PFSK-1 (cell line): ENCODE results near the gene DGKZ. TPM values are rescaled to one million over a fixed set of nuclear protein-coding genes. Genes with fewer than 3 reads are reported as not detected.
A peak's percentile ranks its signal among the peaks of the same experiment; 100 is the strongest.

Experiments
- FOXP2 ChIP-seq: optimal IDR thresholded peaks from 2 replicates; pipeline ENCODE3; 2011; ENCODE audit warnings: borderline replicate concordance, control low read depth, inconsistent platforms; ENCODE audit not compliant: insufficient read depth; ENCODE audit errors: extremely low read length, extremely low read depth
- POLR2AphosphoS5 ChIP-seq: IDR thresholded peaks from 2 replicates; pipeline ENCODE4 v1.6.1; 2012; ENCODE audit warnings: low read depth, mild to moderate bottlenecking, control low read depth, low read length, moderate library complexity
- SIN3A ChIP-seq: IDR thresholded peaks from 2 replicates; pipeline ENCODE4 v1.6.1; 2012; ENCODE audit warnings: mild to moderate bottlenecking, low read length, moderate library complexity, borderline replicate concordance; ENCODE audit not compliant: insufficient read depth
- TAF1 ChIP-seq: IDR thresholded peaks from 2 replicates; pipeline ENCODE4 v1.6.1; 2012; ENCODE audit warnings: low read length, control low read depth, borderline replicate concordance; ENCODE audit not compliant: insufficient read depth
- polyA plus RNA-seq: library from polyadenylated mRNA; unstranded; fragments of >200 nt; gene quantifications from one replicate; pipeline ENCODE4 v1.2.1, GENCODE V29; 2012; ENCODE audit warnings: low read depth, missing spikeins; ENCODE audit not compliant: insufficient read length
- TF ChIP-seq, protein P1 (sequence below), 2 experiments: IDR thresholded peaks; 2 replicates each; pipeline versions ENCODE4 v1.6.1 to v1.8.0; 2011 to 2012; ENCODE audit warnings: low read depth in 2 of 2, low read length in 2 of 2, control low read depth in 1 of 2, inconsistent platforms in 1 of 2, mild to moderate bottlenecking in 1 of 2, moderate library complexity in 1 of 2; ENCODE audit not compliant: insufficient read depth in 1 of 2

The DGKZ gene, protein sequence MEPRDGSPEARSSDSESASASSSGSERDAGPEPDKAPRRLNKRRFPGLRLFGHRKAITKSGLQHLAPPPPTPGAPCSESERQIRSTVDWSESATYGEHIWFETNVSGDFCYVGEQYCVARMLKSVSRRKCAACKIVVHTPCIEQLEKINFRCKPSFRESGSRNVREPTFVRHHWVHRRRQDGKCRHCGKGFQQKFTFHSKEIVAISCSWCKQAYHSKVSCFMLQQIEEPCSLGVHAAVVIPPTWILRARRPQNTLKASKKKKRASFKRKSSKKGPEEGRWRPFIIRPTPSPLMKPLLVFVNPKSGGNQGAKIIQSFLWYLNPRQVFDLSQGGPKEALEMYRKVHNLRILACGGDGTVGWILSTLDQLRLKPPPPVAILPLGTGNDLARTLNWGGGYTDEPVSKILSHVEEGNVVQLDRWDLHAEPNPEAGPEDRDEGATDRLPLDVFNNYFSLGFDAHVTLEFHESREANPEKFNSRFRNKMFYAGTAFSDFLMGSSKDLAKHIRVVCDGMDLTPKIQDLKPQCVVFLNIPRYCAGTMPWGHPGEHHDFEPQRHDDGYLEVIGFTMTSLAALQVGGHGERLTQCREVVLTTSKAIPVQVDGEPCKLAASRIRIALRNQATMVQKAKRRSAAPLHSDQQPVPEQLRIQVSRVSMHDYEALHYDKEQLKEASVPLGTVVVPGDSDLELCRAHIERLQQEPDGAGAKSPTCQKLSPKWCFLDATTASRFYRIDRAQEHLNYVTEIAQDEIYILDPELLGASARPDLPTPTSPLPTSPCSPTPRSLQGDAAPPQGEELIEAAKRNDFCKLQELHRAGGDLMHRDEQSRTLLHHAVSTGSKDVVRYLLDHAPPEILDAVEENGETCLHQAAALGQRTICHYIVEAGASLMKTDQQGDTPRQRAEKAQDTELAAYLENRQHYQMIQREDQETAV
- 128 TPM for polyA plus RNA-seq

DNA sequence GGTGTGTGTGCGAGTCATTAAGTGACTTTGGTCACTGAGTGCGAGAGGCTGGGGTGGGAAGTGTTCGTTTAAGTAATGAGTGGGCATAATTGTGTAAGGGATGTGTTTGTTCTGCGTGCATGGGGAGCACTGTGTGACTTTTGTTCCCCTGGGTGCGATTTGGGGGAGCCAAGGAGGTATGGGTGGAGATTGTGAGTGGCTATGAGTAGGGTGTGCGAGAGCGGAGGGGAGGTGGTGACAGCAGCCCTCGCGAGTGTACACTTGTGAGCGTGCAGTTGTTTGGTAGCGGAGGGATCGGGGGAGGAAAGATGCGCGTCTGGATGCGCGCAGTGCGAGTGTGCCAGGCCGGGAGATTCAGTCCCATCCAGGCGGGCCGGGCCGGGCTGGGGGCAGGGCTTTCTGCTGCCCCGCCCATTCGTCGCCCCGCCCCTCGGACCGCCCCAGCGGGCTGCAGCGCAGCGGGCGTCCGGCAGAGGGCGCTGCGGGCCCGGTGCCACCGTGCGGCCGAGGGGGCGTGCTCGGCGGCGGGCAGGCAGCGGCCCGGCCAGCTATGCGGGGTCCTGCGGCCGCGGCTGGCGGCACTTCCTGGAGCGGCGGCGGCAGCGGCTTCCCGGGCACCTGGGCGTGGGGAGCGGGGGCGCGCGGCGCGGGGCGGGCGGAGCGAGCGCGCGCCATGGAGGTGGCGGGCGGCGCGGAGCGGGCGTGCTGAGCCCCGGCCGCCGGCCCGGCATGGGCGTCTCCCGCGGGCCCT, at the start of gene DGKZ:
Gene DGKZ, plus strand, starts transcription at position 578 of the 751 bp plus-strand sequence. CDS start 197 bp downstream, outside the sequence.
- TF ChIP-seq TAF1 (peak; percentile 65; the same call in 1 of the 2 replicates), FOXP2 (no peak), POLR2AphosphoS5 (peak; percentile 70; the same call in 1 of the 2 replicates)
- TF ChIP-seq, protein P1, sequence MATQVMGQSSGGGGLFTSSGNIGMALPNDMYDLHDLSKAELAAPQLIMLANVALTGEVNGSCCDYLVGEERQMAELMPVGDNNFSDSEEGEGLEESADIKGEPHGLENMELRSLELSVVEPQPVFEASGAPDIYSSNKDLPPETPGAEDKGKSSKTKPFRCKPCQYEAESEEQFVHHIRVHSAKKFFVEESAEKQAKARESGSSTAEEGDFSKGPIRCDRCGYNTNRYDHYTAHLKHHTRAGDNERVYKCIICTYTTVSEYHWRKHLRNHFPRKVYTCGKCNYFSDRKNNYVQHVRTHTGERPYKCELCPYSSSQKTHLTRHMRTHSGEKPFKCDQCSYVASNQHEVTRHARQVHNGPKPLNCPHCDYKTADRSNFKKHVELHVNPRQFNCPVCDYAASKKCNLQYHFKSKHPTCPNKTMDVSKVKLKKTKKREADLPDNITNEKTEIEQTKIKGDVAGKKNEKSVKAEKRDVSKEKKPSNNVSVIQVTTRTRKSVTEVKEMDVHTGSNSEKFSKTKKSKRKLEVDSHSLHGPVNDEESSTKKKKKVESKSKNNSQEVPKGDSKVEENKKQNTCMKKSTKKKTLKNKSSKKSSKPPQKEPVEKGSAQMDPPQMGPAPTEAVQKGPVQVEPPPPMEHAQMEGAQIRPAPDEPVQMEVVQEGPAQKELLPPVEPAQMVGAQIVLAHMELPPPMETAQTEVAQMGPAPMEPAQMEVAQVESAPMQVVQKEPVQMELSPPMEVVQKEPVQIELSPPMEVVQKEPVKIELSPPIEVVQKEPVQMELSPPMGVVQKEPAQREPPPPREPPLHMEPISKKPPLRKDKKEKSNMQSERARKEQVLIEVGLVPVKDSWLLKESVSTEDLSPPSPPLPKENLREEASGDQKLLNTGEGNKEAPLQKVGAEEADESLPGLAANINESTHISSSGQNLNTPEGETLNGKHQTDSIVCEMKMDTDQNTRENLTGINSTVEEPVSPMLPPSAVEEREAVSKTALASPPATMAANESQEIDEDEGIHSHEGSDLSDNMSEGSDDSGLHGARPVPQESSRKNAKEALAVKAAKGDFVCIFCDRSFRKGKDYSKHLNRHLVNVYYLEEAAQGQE (IDR thresholded peaks at IDR 0.05; ENCODE audit: insufficient read depth in 1 of 2, low read depth in 2 of 2, low read length in 2 of 2): peak in 1 of 2 experiments; percentile 40; a peak in 2 of 4 replicates

DNA sequence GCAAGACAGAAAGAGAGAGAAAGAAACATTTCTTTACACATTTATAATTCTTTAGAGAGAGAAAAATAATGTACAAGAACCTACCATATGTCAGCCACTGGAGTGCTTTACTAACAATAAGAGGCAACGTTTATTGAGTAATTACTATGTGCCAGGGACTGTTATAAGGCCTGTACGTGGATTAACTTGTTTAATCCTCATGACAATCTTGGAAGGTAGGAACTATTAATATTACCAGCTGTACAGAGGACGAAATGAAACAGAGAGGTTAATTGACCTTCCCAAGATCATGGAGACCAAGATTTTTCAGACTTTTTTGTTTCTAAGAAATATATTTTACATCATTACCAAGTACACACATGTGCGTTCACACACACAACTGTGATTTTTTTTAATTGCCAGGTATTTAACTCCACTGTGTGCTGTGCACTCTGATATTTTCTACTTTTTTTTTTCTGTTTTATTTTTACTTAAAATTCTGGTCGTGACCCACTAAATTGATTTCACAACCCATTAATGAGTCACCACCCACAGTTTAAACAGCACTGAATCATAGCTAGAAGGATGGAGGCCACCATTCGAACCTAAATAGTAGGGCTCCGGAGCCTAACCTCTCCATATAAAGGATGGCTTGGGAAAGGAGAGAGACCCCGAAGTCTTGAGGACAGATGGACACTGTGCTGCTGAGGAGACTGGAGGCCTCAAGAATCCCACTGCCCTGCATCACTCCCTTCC, 48.4 kb upstream of the DGKZ start:
- TF ChIP-seq SIN3A (no peak), FOXP2 (no peak), TAF1 (no peak), POLR2AphosphoS5 (no peak)
- TF ChIP-seq, protein P1 (IDR thresholded peaks at IDR 0.05; ENCODE audit: insufficient read depth in 1 of 2, low read depth in 2 of 2, low read length in 2 of 2): no peak

DNA sequence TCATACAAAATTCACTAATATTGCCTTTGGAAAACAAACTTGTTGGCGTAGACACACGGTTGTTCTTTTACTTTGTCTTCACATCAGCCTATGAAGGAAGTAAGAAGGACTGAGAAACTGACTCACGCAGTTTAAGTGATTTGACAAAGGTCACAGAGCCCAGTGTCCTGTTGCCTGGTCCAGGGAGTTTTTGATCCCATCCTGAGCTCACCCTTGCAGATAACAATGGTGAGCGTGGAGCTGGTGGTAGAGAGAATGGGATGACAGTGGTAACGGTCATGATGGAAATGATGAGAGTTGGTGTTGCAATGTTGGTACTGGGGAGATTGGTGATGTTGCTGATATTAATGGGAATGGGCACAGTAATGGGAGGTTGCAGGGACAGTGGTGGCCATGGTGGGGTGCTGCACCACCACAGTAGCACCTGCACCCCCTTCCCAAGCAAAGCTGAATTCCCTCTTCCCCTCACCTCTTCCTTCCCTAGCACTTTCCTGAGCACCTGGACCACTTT, 47.8 kb upstream of the DGKZ start:
- no peak for TF ChIP-seq POLR2AphosphoS5
- no peak for TF ChIP-seq FOXP2
- TF ChIP-seq SIN3A: no peak
- TF ChIP-seq, protein P1 (IDR thresholded peaks at IDR 0.05; ENCODE audit: insufficient read depth in 1 of 2, low read depth in 2 of 2, low read length in 2 of 2): no peak
- TF ChIP-seq TAF1: no peak

DNA sequence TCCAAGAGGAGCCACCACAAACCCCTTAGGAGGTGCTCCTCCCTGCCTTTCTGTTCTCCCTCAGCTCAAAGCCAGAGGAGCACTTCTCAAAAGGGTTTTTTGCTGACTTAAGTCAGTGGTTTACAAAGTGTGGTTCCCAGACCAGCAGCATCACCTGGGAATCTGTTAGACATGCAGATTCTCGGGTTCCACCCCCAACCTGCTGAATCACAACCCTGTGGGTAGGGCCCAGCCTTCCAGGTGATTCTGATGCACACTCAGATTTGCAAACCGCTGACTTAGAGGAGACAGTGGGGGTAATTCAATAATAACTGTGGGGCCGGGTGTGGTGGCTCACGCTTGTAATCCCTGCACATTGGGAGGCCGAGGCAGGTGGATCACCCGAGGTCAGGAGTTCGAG, 47.0 kb upstream of the DGKZ start:
- TF ChIP-seq TAF1: no peak
- TF ChIP-seq SIN3A: no peak
- TF ChIP-seq, protein P1 (IDR thresholded peaks at IDR 0.05; ENCODE audit: insufficient read depth in 1 of 2, low read depth in 2 of 2, low read length in 2 of 2): no peak
- no peak for TF ChIP-seq FOXP2
- TF ChIP-seq POLR2AphosphoS5: no peak
